Thyroid gland (tissue), 4 donors: ENCODE data around the gene IL4I1. TPM values are rescaled to one million over a fixed set of nuclear protein-coding genes. Genes with fewer than 3 reads are reported as not detected.
A peak's percentile ranks its signal among the peaks of the same experiment; 100 is the strongest.
"Not testable (repeated sequence)": the region's sequence is repeated elsewhere in the genome, so short reads cannot be mapped to it uniquely, and the experiment has no call there.

Source experiments
- DNase-seq, 2 donors: peaks; one replicate each; pipeline ENCODE4 v3.0.0-alpha.2; 2019
- H3K27ac ChIP-seq, 3 donors: fragments of 200-600 bp; sonication (generic); 1 replicate in 2 of 3; 2 replicates in 1 of 3; pipeline ENCODE4 v1.5.1; 2016 to 2019; ENCODE audit warnings: mild to moderate bottlenecking in 1 of 3, moderate library complexity in 1 of 3
- H3K27me3 ChIP-seq: fragments of 200-600 bp; sonication (generic); one replicate; pipeline ENCODE4 v1.5.1; 2019
- H3K36me3 ChIP-seq, 2 donors: fragments of 200-600 bp; sonication (generic); one replicate each; pipeline ENCODE4 v1.5.1; 2016 to 2019
- H3K4me1 ChIP-seq, 2 donors: fragments of 200-600 bp; sonication (generic); one replicate each; pipeline ENCODE4 v1.5.1; 2017 to 2019
- H3K4me3 ChIP-seq, 3 donors: fragments of 200-600 bp; sonication (generic); replicated peaks in 1 of 3; 1 replicate in 2 of 3; 2 replicates in 1 of 3; pipeline ENCODE4 v1.5.1; 2016; ENCODE audit warnings: mild to moderate bottlenecking in 1 of 3
- H3K9me3 ChIP-seq: fragments of 200-600 bp; sonication (generic); one replicate; pipeline ENCODE4 v1.5.1; 2017
- POLR2A ChIP-seq, 2 donors: fragments of 450-650 bp; IDR thresholded peaks; one replicate each; pipeline ENCODE4 v1.6.1; 2017; ENCODE audit warnings: antibody characterized with exemption in 2 of 2, mild to moderate bottlenecking in 2 of 2, moderate library complexity in 1 of 2
- WGBS, 2 donors: methylation state at CpG; one replicate each; pipeline ENCODE4 v1.1.5; 2017; 5-methylcytosine and 5-hydroxymethylcytosine counted together
- intact Hi-C: fragments of 100-400 bp; cut with DNase I; formaldehyde crosslinking; loops from one replicate; pipeline ENCODE4 v1.15.1; 2023
- total RNA-seq, 4 donors: library from RNA; depleted of rRNA; stranded (reverse); fragments of >200 nt; gene quantifications; one replicate each; pipeline ENCODE4 v1.2.3, GENCODE V29; 2016
- TF ChIP-seq, protein P1 (sequence below), 6 experiments: fragments of 200-600 bp in 3 of 6; fragments of 450-650 bp in 3 of 6; sonication (generic) in 3 of 6; IDR thresholded peaks; one replicate each; pipeline ENCODE4 v1.5.1; 2016 to 2019; ENCODE audit warnings: antibody characterized with exemption in 6 of 6, mild to moderate bottlenecking in 2 of 6, inconsistent platforms in 1 of 6, moderate library complexity in 1 of 6

The IL4I1 gene
- total RNA-seq, 4 donors from 2014 or later = 0.83 TPM; not detected in 3

DNA sequence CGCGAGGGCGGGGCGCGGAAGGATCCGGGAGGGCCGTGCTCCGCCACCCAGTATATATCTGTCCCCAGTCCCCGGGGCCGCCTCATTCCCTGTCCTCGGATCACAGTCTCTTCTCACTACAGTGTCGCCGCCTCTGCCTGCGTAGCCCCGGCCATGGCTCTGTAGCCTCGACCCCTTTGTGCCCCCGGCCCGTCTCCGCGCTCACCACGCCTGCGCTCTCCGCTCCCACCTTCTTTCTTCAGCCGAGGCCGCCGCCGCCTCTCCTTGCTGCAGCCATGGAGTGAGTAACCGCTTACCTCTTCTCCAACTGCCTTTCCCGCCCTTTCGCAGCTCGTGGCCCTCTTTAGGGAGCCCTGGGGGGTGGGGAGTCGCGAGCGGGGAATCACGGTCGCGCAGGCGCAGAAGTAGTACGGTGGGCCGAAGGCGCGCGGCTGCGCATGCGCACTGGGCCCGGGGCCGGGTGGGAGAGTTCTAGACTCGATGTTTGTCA, 32.5 kb upstream of the IL4I1 start, which contains the start of the genes ATF5 and NUP62:
ATF5 (plus strand) TSS at position 85 of the 490 bp plus-strand sequence. CDS start 1,646 bp downstream, outside the sequence.
NUP62 (minus strand) TSS at position 384 of the 490 bp plus-strand sequence. CDS start 19,697 bp downstream, outside the sequence.
- no peaks in the 10 kb centered on the region for H3K36me3 ChIP-seq
- intact Hi-C loops = no loop called here
- H3K4me3 ChIP-seq = peak within 1 kb of the TSS; percentile 49 to 86 (median 73)
- no peaks in the 10 kb centered on the region for H3K27me3 ChIP-seq
- H3K9me3 ChIP-seq = no peaks in the 10 kb centered on the region
- H3K27ac ChIP-seq = peak within 1 kb of the TSS; percentile 72 to 91 (median 89)
- TF ChIP-seq POLR2A (IDR thresholded peaks at IDR 0.05) = no peak
- TF ChIP-seq, protein P1, sequence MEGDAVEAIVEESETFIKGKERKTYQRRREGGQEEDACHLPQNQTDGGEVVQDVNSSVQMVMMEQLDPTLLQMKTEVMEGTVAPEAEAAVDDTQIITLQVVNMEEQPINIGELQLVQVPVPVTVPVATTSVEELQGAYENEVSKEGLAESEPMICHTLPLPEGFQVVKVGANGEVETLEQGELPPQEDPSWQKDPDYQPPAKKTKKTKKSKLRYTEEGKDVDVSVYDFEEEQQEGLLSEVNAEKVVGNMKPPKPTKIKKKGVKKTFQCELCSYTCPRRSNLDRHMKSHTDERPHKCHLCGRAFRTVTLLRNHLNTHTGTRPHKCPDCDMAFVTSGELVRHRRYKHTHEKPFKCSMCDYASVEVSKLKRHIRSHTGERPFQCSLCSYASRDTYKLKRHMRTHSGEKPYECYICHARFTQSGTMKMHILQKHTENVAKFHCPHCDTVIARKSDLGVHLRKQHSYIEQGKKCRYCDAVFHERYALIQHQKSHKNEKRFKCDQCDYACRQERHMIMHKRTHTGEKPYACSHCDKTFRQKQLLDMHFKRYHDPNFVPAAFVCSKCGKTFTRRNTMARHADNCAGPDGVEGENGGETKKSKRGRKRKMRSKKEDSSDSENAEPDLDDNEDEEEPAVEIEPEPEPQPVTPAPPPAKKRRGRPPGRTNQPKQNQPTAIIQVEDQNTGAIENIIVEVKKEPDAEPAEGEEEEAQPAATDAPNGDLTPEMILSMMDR (IDR thresholded peaks at IDR 0.05) = no peak
- WGBS, 2 donors = 0 to 1% methylated on average over 39 to 45 of the region's 48 CpGs
- DNase-seq = peak; percentile 85 to 90
- peaks cover 0 to 20% of the 10 kb centered on the region in 2 donors for H3K4me1 ChIP-seq

DNA sequence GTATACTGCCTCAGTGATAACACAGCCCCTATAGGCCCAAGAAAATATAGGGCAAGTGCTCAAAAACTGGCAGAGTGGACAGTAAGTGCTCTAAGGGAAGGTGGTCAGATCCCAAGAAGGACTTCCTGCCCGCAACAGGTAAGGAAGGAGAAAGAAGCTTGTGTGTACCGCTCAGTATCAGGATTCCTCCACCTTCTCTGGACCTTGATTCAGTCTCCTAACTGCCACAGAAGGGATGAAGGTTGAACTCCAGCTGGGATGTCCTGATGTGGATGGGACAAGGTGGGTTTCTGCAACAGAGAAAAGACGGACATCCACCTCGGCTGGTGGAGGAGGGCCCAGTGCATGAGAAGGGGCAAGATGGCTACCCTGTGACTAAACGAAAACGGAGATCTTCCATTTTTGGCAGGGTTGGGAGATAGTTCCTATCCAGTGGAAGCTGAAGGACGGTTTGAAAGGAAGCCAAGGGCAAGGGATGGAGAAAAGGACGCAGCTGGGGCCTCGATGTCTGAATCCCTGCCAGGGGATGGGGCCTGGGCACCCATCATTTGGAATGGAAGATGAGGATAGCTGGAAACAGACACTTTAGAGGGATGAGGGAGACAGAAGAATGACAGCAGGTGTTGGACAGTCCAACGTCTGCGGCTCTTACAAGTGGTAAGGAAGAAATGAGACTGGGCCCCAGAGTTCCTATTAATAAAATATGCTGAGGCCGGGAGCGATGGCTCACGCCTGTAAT, 31.0 kb upstream of the IL4I1 start:
- intact Hi-C loops = no loop called here
- Histone ChIP-seq H3K27me3 (no peaks in the 10 kb centered on the region), H3K4me3 (no peak overlapping the region), H3K4me1 (peaks cover 0 to 20% of the 10 kb centered on the region in 2 donors), H3K9me3 (no peaks in the 10 kb centered on the region), H3K27ac (no peak overlapping the region), H3K36me3 (peaks cover 4 to 10% of the 10 kb centered on the region in 2 donors)
- no peak for DNase-seq
- WGBS, 2 donors = 78 to 80% methylated on average over 14 of the region's 14 CpGs
- no peak for TF ChIP-seq POLR2A (IDR thresholded peaks at IDR 0.05)
- TF ChIP-seq, protein P1 (IDR thresholded peaks at IDR 0.05) = no peak

GRCh38 chr19:49926515-49926914, 29.8 kb upstream of the IL4I1 start:
- TF ChIP-seq POLR2A (IDR thresholded peaks at IDR 0.05) = no peak
- TF ChIP-seq, protein P1 (IDR thresholded peaks at IDR 0.05) = no peak
- peaks cover 0 to 20% of the 10 kb centered on the region in 2 donors for H3K4me1 ChIP-seq
- WGBS, 2 donors = 91 to 96% methylated on average over 10 of the region's 10 CpGs
- DNase-seq = no peak
- no peak overlapping the region for H3K27ac ChIP-seq
- H3K27me3 ChIP-seq = no peaks in the 10 kb centered on the region
- no peak overlapping the region for H3K4me3 ChIP-seq
- intact Hi-C loops = no loop called here
- no peaks in the 10 kb centered on the region for H3K9me3 ChIP-seq
- peaks cover 4 to 10% of the 10 kb centered on the region in 2 donors for H3K36me3 ChIP-seq

DNA sequence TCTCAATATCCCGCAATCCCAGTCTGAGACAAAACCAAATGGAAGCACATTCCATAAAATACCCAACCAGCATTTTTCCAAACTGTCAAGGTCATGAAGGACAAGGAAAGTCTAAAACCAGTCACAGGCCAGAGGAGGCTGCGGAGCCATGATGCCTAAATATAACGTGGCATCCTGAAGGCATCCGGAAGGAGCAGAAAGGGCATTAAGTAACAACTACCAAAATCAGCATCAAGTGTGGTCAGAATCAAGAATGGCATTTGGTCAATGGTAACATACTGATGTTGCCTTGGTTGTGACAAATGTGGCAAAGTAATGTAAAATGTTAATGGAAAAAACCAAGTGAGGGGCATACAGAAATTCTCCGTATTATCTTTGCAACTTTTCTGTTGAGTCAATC, 28.8 kb upstream of the IL4I1 start:
- no peak overlapping the region for H3K4me3 ChIP-seq
- no peaks in the 10 kb centered on the region for H3K27me3 ChIP-seq
- peaks cover 4 to 10% of the 10 kb centered on the region in 2 donors for H3K36me3 ChIP-seq
- no peak for DNase-seq
- no peak overlapping the region for H3K27ac ChIP-seq
- WGBS, 2 donors = 96 to 98% methylated on average over 5 of the region's 5 CpGs
- TF ChIP-seq, protein P1 (IDR thresholded peaks at IDR 0.05) = no peak
- TF ChIP-seq POLR2A (IDR thresholded peaks at IDR 0.05) = no peak
- intact Hi-C loops = no loop called here
- H3K4me1 ChIP-seq = peaks cover 0 to 19% of the 10 kb centered on the region in 2 donors
- H3K9me3 ChIP-seq = no peaks in the 10 kb centered on the region

DNA sequence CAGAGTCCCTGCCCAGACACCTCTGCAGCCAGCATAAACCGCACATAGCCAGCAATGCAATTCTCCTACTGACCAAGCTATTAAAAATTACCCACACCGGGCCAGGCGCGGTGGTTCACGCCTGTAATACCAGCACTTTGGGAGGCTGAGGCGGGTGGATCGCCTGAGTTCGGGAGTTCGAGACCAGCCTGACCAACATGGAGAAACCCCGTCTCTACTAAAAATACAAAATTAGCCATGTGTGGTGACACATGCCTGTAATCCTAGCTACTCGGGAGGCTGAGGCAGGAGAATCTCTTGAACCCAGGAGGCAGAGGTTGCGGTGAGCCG, 28.2 kb upstream of the IL4I1 start:
- WGBS, 2 donors = 90 to 91% methylated on average over 13 of the region's 13 CpGs
- intact Hi-C loops, H3K9me3 ChIP-seq, H3K4me3 ChIP-seq, H3K27me3 ChIP-seq, H3K27ac ChIP-seq, H3K36me3 ChIP-seq, DNase-seq: not testable (repeated sequence)
- H3K4me1 ChIP-seq = peaks cover 0 to 12% of the 10 kb centered on the region in 2 donors
